ENCODE results near the gene RING1.

The RING1 gene

DNA sequence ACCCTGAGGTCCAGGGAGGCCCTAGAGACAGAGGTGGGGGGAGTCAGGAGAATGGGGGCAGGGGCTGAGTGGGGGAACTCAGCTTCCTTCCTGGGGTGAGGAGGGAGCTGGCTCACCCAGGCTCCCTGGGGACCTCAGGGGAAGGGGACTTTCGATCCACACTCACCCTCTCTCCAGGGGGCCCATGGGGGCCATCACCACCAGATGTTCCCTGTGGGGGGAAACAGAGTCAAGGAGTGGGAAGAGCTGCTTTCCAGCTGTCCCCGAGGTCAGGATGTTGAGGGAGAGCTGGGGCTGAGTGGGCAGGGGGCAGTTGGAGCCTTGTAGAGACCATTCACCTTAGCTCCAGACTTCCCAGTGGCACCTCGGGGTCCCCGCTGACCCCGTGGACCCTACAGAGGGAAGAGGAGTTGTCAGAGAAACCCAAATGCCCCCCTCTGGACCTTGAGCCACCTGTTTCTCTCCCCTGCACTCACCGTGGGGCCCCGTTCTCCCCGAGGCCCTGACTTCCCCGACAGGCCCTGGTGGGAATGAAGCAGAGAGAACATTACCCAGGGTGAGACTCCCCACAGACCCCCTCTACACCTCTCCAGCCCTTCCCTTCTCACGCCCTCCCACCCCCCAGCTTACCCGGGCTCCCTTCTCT is 34.6 kb upstream of the RING1 start:
- TF ChIP-seq POLR2A (IDR thresholded peaks at IDR 0.05; ENCODE audit: low read depth, low read length) (no peak), POLR2AphosphoS5 (IDR thresholded peaks at IDR 0.05; ENCODE audit: low read depth, low read length) (no peak), TAF1 (IDR thresholded peaks at IDR 0.05; ENCODE audit: borderline replicate concordance, low read depth, low read length) (no peak)
- FAIRE-seq (no peak), DNase-seq (ENCODE audit: insufficient read length) (no peak)

- FAIRE-seq, result no peak
These were observed 33.5 kb upstream of the RING1 start for GRCh38 chr6:33174784-33175183.

GRCh38 chr6:33175436-33176069 is 32.7 kb upstream of the RING1 start:
- no peak for TF ChIP-seq POLR2A (IDR thresholded peaks at IDR 0.05; ENCODE audit: low read depth, low read length)
- no peak for TF ChIP-seq POLR2AphosphoS5 (IDR thresholded peaks at IDR 0.05; ENCODE audit: low read depth, low read length)
- no peak for TF ChIP-seq TAF1 (IDR thresholded peaks at IDR 0.05; ENCODE audit: borderline replicate concordance, low read depth, low read length)
- FAIRE-seq, result no peak
- no peak for DNase-seq (ENCODE audit: insufficient read length)

More at GRCh38 chr6:33174784-33175183, 33.5 kb upstream of the RING1 start:
- DNase-seq (ENCODE audit: insufficient read length), result no peak
- TF ChIP-seq POLR2A (IDR thresholded peaks at IDR 0.05; ENCODE audit: low read depth, low read length), result no peak
- no peak for TF ChIP-seq POLR2AphosphoS5 (IDR thresholded peaks at IDR 0.05; ENCODE audit: low read depth, low read length)
- TF ChIP-seq TAF1 (IDR thresholded peaks at IDR 0.05; ENCODE audit: borderline replicate concordance, low read depth, low read length), result no peak

- no peak for DNase-seq (ENCODE audit: insufficient read length)
- TF ChIP-seq POLR2A (IDR thresholded peaks at IDR 0.05; ENCODE audit: low read depth, low read length) (no peak), POLR2AphosphoS5 (IDR thresholded peaks at IDR 0.05; ENCODE audit: low read depth, low read length) (no peak), TAF1 (IDR thresholded peaks at IDR 0.05; ENCODE audit: borderline replicate concordance, low read depth, low read length) (no peak)
- no peak for FAIRE-seq
These were observed 31.4 kb upstream of the RING1 start for GRCh38 chr6:33176906-33177305.

- DNase-seq (ENCODE audit: insufficient read length) (no peak), FAIRE-seq (no peak)
- TF ChIP-seq POLR2AphosphoS5 (IDR thresholded peaks at IDR 0.05; ENCODE audit: low read depth, low read length) (no peak), TAF1 (IDR thresholded peaks at IDR 0.05; ENCODE audit: borderline replicate concordance, low read depth, low read length) (no peak), POLR2A (IDR thresholded peaks at IDR 0.05; ENCODE audit: low read depth, low read length) (no peak)
These were observed 30.5 kb upstream of the RING1 start for GRCh38 chr6:33177552-33178446.

DNA sequence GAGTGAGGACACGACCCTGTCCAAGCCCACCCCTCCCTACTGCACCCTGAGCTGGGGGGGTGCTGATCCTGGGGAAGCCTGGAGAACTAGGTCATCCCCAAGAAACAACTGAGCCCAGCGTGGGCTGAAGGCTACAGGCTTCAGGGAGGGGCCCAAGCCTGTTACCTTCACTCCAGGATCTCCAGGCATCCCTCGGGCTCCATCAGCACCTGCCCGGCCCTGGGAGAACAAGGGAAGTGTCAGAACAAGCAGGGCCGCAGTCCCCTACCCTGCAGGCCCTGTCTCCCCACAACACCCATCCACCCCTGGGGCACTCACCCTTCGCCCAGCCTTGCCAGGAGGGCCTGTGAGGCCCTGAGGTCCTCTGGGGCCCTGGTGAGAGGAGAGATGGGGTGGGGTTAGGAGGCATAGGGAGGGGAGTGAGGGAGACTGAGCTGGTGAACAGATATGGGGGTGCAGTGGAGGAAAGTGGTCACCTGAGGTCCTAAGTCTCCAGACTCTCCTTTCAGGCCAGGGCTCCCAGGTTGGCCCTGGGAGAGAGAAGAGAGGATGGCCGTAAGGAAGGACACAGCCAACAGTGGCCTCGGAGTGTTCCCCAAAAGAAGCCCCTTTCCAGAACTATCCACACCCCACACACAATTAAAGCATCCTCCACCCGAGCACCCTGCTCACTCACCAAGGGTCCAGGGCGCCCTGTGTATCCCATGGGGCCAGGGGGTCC is 29.4 kb upstream of the RING1 start:
- DNase-seq (ENCODE audit: insufficient read length) (no peak), FAIRE-seq (no peak)
- no peak for TF ChIP-seq POLR2A (IDR thresholded peaks at IDR 0.05; ENCODE audit: low read depth, low read length)
- TF ChIP-seq POLR2AphosphoS5 (IDR thresholded peaks at IDR 0.05; ENCODE audit: low read depth, low read length), result no peak
- TF ChIP-seq TAF1 (IDR thresholded peaks at IDR 0.05; ENCODE audit: borderline replicate concordance, low read depth, low read length), result no peak

DNA sequence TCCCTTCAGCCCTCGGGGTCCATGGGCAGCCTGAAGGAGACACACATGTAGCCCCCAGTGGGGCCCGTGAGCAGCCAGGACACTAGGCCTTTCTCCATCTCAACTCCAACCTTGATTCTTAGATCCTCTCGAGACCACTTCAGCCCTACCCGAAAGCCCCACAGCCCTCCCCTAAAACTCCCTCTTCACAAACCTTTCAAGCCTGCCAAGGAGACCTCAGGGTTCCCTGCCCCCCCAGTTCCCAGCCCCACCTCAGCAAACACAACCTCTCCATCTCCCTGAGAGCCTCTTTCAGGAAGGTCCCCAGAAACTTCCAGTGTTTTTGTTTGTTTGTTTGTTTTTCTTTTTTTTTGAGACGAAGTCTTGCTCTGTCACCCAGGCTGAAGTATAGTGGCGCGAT is 27.2 kb upstream of the RING1 start:
- DNase-seq (ENCODE audit: insufficient read length) (no peak), FAIRE-seq (no peak)
- no peak for TF ChIP-seq POLR2AphosphoS5 (IDR thresholded peaks at IDR 0.05; ENCODE audit: low read depth, low read length)
- TF ChIP-seq TAF1 (IDR thresholded peaks at IDR 0.05; ENCODE audit: borderline replicate concordance, low read depth, low read length), result no peak
- no peak for TF ChIP-seq POLR2A (IDR thresholded peaks at IDR 0.05; ENCODE audit: low read depth, low read length)

GRCh38 chr6:33183071-33183683 is 25.1 kb upstream of the RING1 start:
- TF ChIP-seq POLR2AphosphoS5 (IDR thresholded peaks at IDR 0.05; ENCODE audit: low read depth, low read length), result no peak
- no peak for TF ChIP-seq TAF1 (IDR thresholded peaks at IDR 0.05; ENCODE audit: borderline replicate concordance, low read depth, low read length)
- no peak for TF ChIP-seq POLR2A (IDR thresholded peaks at IDR 0.05; ENCODE audit: low read depth, low read length)
- DNase-seq (ENCODE audit: insufficient read length) (no peak), FAIRE-seq (peak; percentile 14)

DNA sequence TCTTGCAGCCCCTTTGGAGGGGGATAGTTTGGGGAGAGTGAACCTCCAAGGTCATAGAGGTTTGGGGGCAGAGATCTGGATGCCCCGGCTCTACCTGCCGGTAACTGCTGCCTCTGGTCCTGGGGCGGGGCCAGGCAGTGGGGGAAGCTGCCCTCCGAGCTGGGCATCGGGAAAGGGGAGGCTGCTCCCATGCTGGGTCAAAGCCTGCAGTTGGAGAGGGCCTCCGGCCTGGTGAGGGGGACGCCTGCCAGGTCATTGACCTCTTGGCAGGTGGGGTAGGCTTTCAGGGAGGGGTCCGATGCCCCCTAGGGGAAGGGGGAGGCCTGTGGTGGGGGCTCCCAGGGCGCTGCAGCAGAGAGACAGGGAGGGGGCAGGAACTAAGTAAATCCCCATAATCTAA is 23.1 kb upstream of the RING1 start:
- TF ChIP-seq POLR2A (IDR thresholded peaks at IDR 0.05; ENCODE audit: low read depth, low read length) (no peak), TAF1 (IDR thresholded peaks at IDR 0.05; ENCODE audit: borderline replicate concordance, low read depth, low read length) (no peak), POLR2AphosphoS5 (IDR thresholded peaks at IDR 0.05; ENCODE audit: low read depth, low read length) (no peak)
- no peak for DNase-seq (ENCODE audit: insufficient read length)
- no peak for FAIRE-seq

DNA sequence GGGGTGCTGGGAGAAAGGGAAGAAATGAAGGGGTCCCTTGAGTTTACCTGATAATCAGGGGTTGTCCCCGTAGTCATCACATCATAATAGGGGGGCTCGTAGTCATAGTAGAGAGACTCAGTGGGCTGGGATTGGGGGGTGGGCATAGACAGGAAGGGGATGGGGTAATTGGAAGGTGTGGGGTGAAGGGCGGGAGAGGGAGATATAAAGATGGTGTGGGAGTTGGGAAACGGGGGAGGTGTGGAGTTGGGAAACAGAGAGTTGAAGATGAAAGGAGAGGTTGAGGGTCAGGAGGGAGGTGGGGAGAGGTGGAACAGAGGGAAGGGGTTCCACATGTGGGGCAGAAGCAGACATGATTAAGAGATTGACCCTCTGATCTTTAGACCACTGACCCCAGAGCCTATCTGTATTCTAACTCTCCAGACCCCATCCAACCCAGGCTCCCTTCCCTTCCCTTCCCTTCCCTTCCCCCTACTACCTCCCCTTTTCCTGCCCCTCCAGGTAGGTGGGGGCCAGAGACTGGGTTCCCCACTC is 22.6 kb upstream of the RING1 start:
- FAIRE-seq (no peak), DNase-seq (ENCODE audit: insufficient read length) (no peak)
- no peak for TF ChIP-seq POLR2AphosphoS5 (IDR thresholded peaks at IDR 0.05; ENCODE audit: low read depth, low read length)
- no peak for TF ChIP-seq TAF1 (IDR thresholded peaks at IDR 0.05; ENCODE audit: borderline replicate concordance, low read depth, low read length)
- TF ChIP-seq POLR2A (IDR thresholded peaks at IDR 0.05; ENCODE audit: low read depth, low read length), result no peak
